Fibroblast of skin of right biceps (primary cell): ENCODE data around the gene SPATA6L.
"Not testable (repeated sequence)": the region's sequence is repeated elsewhere in the genome, so short reads cannot be mapped to it uniquely, and the experiment has no call there.

Source experiments
- DNase-seq: peaks from one replicate; pipeline ENCODE4 v3.0.0-alpha.2; 2013

The SPATA6L gene

GRCh38 chr9:4620881-4621555 lies 45.3 kb downstream of the SPATA6L start:
- peak; percentile 26 for DNase-seq

GRCh38 chr9:4620057-4620765 lies 46.1 kb downstream of the SPATA6L start:
- DNase-seq: no peak

- no peak for DNase-seq
Observed at GRCh38 chr9:4618700-4619099, 47.6 kb downstream of the SPATA6L start.

GRCh38 chr9:4617752-4618151 lies 48.5 kb downstream of the SPATA6L start:
- DNase-seq: no peak

GRCh38 chr9:4615778-4616177 lies 50.5 kb downstream of the SPATA6L start:
- no peak for DNase-seq

GRCh38 chr9:4615251-4615650 lies 51.0 kb downstream of the SPATA6L start:
- peak; percentile 42 for DNase-seq

GRCh38 chr9:4614627-4615026 lies 51.7 kb downstream of the SPATA6L start:
- DNase-seq: no peak

- not testable (repeated sequence) for DNase-seq
Observed at GRCh38 chr9:4606033-4606432, 60.2 kb downstream of the SPATA6L start.

GRCh38 chr9:4604678-4605095 lies 61.6 kb downstream of the SPATA6L start:
- peak; percentile 58 for DNase-seq

- no peak for DNase-seq
Observed at GRCh38 chr9:4603830-4604229, 62.5 kb downstream of the SPATA6L start.

- no peak for DNase-seq
Observed at GRCh38 chr9:4600368-4600767, 65.9 kb downstream of the SPATA6L start.

- DNase-seq: no peak
Observed at GRCh38 chr9:4596165-4596922, 69.9 kb downstream of the SPATA6L start.

GRCh38 chr9:4594994-4595393 lies 71.3 kb downstream of the SPATA6L start:
- DNase-seq: no peak

- no peak for DNase-seq
Observed at GRCh38 chr9:4594545-4594944, 71.7 kb downstream of the SPATA6L start.

- no peak for DNase-seq
Observed at GRCh38 chr9:4592886-4593285, 73.4 kb downstream of the SPATA6L start.

- no peak for DNase-seq
Observed at GRCh38 chr9:4592295-4592694, 74.0 kb downstream of the SPATA6L start.

GRCh38 chr9:4591123-4591500 lies 75.2 kb downstream of the SPATA6L start:
- no peak for DNase-seq

GRCh38 chr9:4590430-4591122 lies 75.7 kb downstream of the SPATA6L start:
- DNase-seq: peak; percentile 4

- DNase-seq: no peak
Observed at GRCh38 chr9:4588721-4589120, 77.6 kb downstream of the SPATA6L start.

- DNase-seq: peak; percentile 3
Observed at GRCh38 chr9:4585135-4585534, 81.1 kb downstream of the SPATA6L start.

GRCh38 chr9:4584636-4585035 lies 81.6 kb downstream of the SPATA6L start:
- no peak for DNase-seq

- no peak for DNase-seq
Observed at GRCh38 chr9:4583001-4583400, 83.3 kb downstream of the SPATA6L start.

- DNase-seq: no peak
Observed at GRCh38 chr9:4581861-4582565, 84.3 kb downstream of the SPATA6L start.
